Effector memory CD4-positive, alpha-beta T cell (primary cell): ENCODE results near the gene KPTN.
A peak's percentile ranks its signal among the peaks of the same experiment; 100 is the strongest.

Source experiments
- DNase-seq, 3 donors: peaks; one replicate each; pipeline ENCODE4 v3.0.0-alpha.2; 2020
- H3K27ac ChIP-seq: 2 replicates; pipeline ENCODE4 v1.7.0; 2013; ENCODE audit warnings: mild to moderate bottlenecking, low read length, moderate library complexity; ENCODE audit not compliant: insufficient read depth, poor library complexity, severe bottlenecking
- H3K27me3 ChIP-seq: replicated peaks from 2 replicates; pipeline ENCODE4 v1.7.0; 2013; ENCODE audit warnings: mild to moderate bottlenecking, low read length; ENCODE audit not compliant: insufficient read depth, control insufficient read depth, poor library complexity, severe bottlenecking
- H3K36me3 ChIP-seq: 2 replicates; pipeline ENCODE4 v1.7.0; 2013; ENCODE audit warnings: mild to moderate bottlenecking, low read length, moderate library complexity; ENCODE audit not compliant: control insufficient read depth, insufficient read depth
- H3K4me1 ChIP-seq: 2 replicates; pipeline ENCODE4 v1.7.0; 2013; ENCODE audit warnings: low read length, mild to moderate bottlenecking; ENCODE audit not compliant: control insufficient read depth, insufficient read depth, poor library complexity, severe bottlenecking
- H3K4me3 ChIP-seq: 2 replicates; pipeline ENCODE4 v1.7.0; 2013; ENCODE audit warnings: low read length, low read depth, mild to moderate bottlenecking; ENCODE audit not compliant: insufficient read depth, poor library complexity, severe bottlenecking
- H3K9me3 ChIP-seq: 2 replicates; pipeline ENCODE4 v1.7.0; 2013; ENCODE audit warnings: mild to moderate bottlenecking, low read length, moderate library complexity; ENCODE audit not compliant: control insufficient read depth

KPTN gene

DNA sequence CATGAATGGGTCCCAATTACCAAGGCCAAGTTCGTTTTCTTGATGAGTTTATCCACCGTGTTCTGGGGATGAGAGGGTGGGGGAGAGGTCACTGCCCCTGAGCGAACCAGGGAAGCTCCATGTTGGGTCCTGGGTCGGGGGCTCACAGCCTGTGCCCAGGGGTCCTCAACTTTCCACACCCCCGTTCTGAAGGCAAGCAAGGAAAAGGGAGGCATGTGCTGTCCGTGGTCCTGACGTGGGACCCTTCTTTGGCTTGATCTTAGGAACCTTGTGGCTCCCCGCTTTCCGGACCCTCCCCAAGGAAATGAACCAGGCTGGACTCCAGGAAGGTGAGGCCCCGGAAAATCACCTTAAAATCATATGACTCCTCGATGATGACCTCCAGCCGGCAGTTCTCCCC is 46.5 kb downstream of the KPTN start:
- Histone ChIP-seq H3K27me3 (peaks cover 6% of the 10 kb centered on the region), H3K4me1 (no peaks in the 10 kb centered on the region), H3K27ac (no peak overlapping the region), H3K36me3 (no peaks in the 10 kb centered on the region), H3K4me3 (no peak overlapping the region), H3K9me3 (no peaks in the 10 kb centered on the region)
- DNase-seq, result no peak

DNA sequence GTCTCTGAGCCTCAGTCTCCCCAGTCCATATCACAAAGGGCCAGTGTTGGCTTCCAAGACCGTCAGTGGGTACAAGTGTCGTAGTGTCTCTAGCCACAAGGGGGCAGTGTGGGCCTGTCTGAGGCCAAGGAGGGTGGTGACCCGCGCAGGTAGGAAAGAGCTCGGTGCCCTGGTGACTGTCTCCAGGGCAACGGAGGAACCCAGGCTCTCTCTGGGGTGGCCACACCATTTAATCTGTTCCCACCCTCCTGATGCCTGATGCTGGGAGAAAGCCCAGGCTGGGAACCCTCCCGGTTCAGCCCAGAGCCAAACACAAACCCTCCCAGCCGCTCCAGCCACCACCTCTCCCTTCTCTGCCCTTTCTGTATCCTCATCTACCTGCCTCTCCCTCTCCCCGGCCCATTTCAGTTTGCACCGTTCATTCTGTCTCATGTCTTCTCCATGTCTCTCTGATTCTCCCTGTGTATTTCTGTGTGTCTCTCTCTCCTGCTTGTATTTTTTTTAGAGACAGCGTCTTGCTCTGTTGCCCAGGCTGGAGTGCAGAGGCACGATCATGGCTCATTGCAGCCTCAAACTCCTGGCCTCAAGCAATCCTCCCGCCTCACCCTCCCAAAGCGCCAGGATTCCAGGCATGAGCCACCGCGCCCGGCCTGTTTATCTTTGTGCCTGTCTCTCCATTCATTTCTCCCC is 47.2 kb downstream of the KPTN start:
- Histone ChIP-seq H3K4me1 (no peaks in the 10 kb centered on the region), H3K9me3 (no peaks in the 10 kb centered on the region), H3K36me3 (no peaks in the 10 kb centered on the region), H3K4me3 (no peak overlapping the region), H3K27me3 (no peaks in the 10 kb centered on the region), H3K27ac (no peak overlapping the region)
- peak; percentile 62 to 79 (median 68) for DNase-seq

DNA sequence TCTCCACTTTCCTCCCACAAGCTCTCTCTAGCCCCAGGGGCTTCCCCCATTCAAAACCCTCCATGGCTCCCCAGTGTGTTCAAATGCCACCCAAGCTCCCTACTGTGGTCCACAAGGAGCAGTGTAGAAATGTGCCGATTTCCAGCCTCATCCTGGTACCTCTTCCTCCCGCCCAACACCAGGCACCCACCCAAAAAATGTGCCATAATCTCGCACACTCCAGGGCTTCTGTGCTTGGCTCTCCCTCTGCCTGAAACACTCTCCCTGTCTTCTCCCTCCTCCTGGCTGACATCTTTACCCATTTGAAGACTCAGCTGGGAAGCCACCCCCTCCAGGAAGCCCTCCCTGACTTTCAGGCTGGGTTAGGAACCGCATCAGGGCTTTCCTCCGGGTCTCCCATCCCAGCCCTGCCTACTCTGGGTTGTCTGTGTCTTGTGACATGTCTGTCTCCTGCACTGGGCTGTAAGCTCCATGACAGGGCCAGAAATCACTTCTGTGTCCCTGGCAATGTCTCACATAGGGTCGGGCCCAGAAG is 48.1 kb downstream of the KPTN start:
- no peaks in the 10 kb centered on the region for H3K27me3 ChIP-seq
- no peaks in the 10 kb centered on the region for H3K4me1 ChIP-seq
- H3K4me3 ChIP-seq, result no peak overlapping the region
- no peaks in the 10 kb centered on the region for H3K9me3 ChIP-seq
- no peak for DNase-seq
- H3K36me3 ChIP-seq, result no peaks in the 10 kb centered on the region
- H3K27ac ChIP-seq, result no peak overlapping the region

DNA sequence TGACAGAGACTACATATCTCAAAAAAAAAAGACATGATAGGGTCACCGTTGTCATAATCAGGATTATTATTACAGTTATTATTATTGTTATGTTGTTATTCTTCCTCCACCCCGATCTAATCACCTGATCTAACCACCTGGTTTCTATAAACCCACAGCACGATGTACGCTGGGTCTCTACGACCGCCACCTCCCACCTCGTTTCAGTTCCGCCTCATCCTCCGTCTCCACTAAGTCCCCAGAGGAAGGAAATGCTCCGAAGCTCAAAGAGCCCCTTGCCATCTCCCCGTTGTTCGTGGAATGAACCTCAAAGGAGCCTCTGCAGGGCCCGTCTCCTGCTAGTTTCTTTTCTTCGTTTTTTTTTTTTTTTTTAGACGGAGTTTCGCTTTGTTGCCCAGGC is 48.8 kb downstream of the KPTN start:
- Histone ChIP-seq H3K27me3 (no peaks in the 10 kb centered on the region), H3K27ac (no peak overlapping the region), H3K4me1 (peaks cover 3% of the 10 kb centered on the region), H3K9me3 (no peaks in the 10 kb centered on the region), H3K4me3 (no peak overlapping the region), H3K36me3 (no peaks in the 10 kb centered on the region)
- DNase-seq, result no peak

DNA sequence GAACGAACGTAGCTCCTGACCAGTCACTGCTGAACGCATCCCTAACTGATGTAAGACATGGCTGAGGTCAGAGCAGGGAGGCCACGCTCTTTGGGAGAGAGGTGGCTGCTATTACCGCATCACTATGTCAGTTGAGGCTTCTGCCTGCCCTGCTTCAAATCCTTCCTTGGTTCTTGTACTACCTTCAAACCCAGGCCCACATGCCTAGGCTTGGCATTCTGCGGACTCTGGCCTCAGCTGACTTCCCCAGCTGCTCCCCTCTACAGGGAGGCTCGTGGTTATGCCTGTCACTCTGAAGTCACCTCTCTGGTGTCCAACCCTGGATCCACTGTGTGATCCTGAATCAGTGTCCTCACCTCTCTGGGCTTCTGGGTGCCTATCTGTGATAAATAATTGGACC is 49.9 kb downstream of the KPTN start:
- H3K27me3 ChIP-seq, result peaks cover 4% of the 10 kb centered on the region
- DNase-seq, result no peak
- peaks cover 14% of the 10 kb centered on the region for H3K4me1 ChIP-seq
- no peaks in the 10 kb centered on the region for H3K9me3 ChIP-seq
- no peaks in the 10 kb centered on the region for H3K36me3 ChIP-seq
- H3K27ac ChIP-seq, result no peak overlapping the region
- no peak overlapping the region for H3K4me3 ChIP-seq

DNA sequence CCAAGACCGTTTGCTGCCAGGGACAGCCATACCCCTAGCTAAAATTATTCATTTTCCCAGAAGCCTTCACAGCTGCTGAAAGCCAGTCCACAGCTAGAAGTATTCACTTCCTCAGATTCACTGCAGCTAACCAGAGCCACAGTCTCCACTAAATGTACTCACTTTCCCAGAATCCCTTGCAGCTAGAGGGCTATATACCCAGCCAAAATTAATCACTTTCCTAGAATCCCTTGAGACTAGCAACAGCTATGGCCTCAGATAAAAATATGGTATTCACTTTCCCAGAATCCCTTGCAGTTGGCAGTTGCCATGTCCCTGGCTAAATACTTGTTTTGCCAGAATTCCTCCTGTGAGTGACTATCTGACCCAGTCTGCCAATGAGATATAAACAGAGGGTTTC is 50.9 kb downstream of the KPTN start:
- no peaks in the 10 kb centered on the region for H3K36me3 ChIP-seq
- peaks cover 24% of the 10 kb centered on the region for H3K4me1 ChIP-seq
- no peak overlapping the region for H3K4me3 ChIP-seq
- no peaks in the 10 kb centered on the region for H3K9me3 ChIP-seq
- DNase-seq, result no peak
- H3K27me3 ChIP-seq, result peaks cover 9% of the 10 kb centered on the region
- H3K27ac ChIP-seq, result no peak overlapping the region

DNA sequence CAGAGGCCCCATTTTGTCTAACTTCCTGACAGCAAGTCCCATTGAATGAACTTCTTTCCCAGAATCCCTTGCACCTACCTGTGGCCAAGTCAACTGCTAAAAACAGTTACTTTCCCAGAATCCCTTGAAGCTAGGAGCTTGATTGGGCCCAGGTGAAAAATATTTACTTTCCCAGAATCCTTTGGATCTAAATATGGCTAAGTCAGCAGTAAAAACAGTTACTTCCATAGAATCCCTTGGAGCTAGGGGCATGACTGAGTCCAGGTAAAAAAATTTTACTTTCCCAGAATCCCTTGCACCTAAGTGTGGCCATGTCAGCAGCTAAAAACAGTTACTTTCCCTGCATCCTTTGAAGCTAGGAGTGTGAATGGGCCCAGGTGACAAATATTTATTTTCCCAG is 51.5 kb downstream of the KPTN start:
- no peaks in the 10 kb centered on the region for H3K36me3 ChIP-seq
- H3K4me1 ChIP-seq, result peaks cover 30% of the 10 kb centered on the region
- no peaks in the 10 kb centered on the region for H3K9me3 ChIP-seq

DNA sequence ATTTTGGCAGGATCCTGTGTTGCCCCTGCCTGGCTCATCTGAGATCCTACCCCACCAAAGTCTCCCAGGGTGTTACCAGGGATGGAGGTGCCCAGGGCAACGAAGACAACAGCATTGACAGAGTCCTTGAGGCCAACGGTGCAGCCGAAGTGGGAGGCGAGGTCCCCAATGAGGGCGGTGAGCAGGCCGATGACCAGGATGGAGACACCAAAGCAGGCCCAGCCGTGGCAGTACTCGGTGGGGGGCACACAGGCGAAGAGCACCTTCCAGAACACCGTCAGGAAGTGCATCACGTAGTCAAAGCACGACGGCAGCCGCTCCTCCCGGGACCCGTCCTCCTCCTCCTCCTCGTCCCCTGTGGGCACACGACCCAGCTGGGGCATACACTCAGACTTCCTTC is 51.9 kb downstream of the KPTN start:
- no peak for DNase-seq
- Histone ChIP-seq H3K27me3 (peaks cover 9% of the 10 kb centered on the region), H3K4me1 (peaks cover 33% of the 10 kb centered on the region), H3K27ac (no peak overlapping the region), H3K4me3 (no peak overlapping the region), H3K9me3 (no peaks in the 10 kb centered on the region), H3K36me3 (no peaks in the 10 kb centered on the region)

More for the DNA sequence above, 51.5 kb downstream of the KPTN start:
- Histone ChIP-seq H3K27ac (no peak overlapping the region), H3K27me3 (peaks cover 9% of the 10 kb centered on the region), H3K4me3 (no peak overlapping the region)
- DNase-seq, result no peak

DNA sequence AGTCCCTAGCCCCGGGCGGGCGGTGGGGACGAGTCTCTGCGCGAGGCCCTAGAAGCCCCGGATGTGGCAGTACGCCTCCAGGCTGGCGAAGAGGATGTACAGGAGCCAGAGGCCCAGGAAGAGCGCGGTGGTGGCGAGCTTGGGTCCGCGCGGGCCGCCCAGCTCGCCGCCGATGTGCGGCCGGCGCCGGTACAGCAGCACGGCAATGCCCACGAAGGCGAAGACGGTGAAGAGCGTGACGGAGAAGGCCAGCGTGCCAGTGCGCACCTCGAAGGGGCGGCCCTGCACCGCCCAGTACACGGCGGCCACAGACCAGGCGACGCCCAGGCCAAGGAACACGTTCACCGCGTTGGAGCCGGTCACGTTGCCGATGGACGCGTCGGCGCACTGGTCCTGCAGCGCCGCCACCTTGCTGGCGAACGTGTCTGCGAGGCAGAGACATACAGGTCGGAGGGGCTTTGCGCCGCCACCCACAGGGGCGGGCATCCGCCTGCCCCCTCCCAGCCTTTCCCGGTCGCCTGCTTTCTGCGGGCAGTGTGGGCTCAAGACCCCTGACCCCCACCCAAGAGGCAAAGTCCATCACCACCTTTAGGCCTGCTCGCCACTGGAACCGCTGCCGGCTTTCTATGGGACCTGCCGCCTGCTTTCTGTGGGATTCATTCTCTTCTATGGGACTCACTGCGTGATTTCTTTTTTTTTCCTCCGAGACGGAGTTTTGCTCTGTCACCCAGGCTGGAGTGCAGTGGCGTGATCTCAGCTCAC is 53.8 kb downstream of the KPTN start:
- DNase-seq, result no peak
- peaks cover 9% of the 10 kb centered on the region for H3K27me3 ChIP-seq
- H3K27ac ChIP-seq, result no peak overlapping the region
- H3K4me1 ChIP-seq, result peaks cover 33% of the 10 kb centered on the region
- no peaks in the 10 kb centered on the region for H3K9me3 ChIP-seq
- H3K4me3 ChIP-seq, result no peak overlapping the region
- H3K36me3 ChIP-seq, result no peaks in the 10 kb centered on the region

DNA sequence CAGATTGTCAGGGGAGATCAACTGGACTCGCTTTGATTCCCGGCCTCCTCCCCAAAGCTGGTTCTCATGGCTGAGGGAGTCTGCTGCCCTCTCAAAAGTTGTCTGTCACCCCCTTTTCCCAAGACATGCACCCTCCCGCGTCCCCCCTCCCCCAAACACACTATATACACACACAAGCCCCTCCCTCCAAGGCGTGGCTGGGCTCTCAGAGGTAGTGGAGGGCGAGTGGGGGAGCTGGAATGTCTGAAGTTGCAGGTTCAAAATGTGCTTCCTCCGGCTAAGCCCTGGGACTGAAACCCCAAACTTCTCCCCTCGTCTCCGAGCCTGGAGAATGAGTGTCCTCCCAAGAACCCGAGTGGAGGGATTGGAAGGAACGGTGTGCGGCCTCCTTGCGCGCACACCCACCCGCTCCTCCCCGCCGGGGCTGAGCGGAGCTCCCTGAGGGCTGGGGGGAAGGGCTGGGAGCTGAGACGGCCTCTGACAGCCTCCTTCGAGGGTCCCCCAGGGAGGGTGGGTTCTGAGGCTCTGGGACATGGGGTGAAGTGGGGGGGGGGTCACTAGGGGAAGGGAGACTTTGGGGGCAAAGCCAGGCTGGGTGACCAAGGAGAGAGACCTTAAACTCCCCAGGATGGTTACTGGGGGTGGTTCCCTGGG is 54.8 kb downstream of the KPTN start:
- Histone ChIP-seq H3K27me3 (peaks cover 14% of the 10 kb centered on the region), H3K4me3 (no peak overlapping the region)
- no peak for DNase-seq

More for the DNA sequence above, 54.8 kb downstream of the KPTN start:
- Histone ChIP-seq H3K4me1 (peaks cover 33% of the 10 kb centered on the region), H3K9me3 (no peaks in the 10 kb centered on the region), H3K36me3 (no peaks in the 10 kb centered on the region), H3K27ac (no peak overlapping the region)
